Measurements from ENCODE around the gene WBP1. TPM values are rescaled to one million over a fixed set of nuclear protein-coding genes. Genes with fewer than 3 reads are reported as not detected.
"Not testable (repeated sequence)": the region's sequence is repeated elsewhere in the genome, so short reads cannot be mapped to it uniquely, and the experiment has no call there.

WBP1 gene
- total RNA-seq, 1 experiment from 2014 or later: 66.0 TPM

- CTCF ChIA-PET: interaction anchor here (1.0 to 4.6 kb wide), 18 partner anchors 10 to 148 kb away, joined by 3 to 43 read pairs (median 8); partner anchors contain the start of genes AUP1, DQX1, HTRA2 and INO80B
- Mint-ChIP-seq H3K4me3 (peak overlapping the region; percentile 100), H3K27ac (peak overlapping the region; percentile 100), H3K36me3 (peaks cover 22% of the 10 kb centered on the region), H3K4me1 (peaks cover 10% of the 10 kb centered on the region)
- H3K27me3 Mint-ChIP-seq (ENCODE audit: low read depth); H3K9me3 Mint-ChIP-seq; ATAC-seq; DNase-seq (ENCODE audit: low spot score): not testable (repeated sequence)
- POLR2A ChIA-PET: interaction anchor here (0.7 to 2.2 kb wide), 5 partner anchors 10 to 43 kb away, joined by 3 to 13 read pairs (median 4); partner anchors contain the start of gene WBP1
- peak; percentile 77; the same call in 1 of the 2 replicates for TF ChIP-seq ZNF121 (CRISPR knock-in tag; IDR thresholded peaks at IDR 0.05)
- TF ChIP-seq GTF2I (CRISPR knock-in tag; conservative IDR thresholded peaks at IDR 0.05): peak; percentile 81; the same call in 1 of the 2 replicates
Observed at GRCh38 chr2:74483675-74484164, 25.5 kb downstream of the WBP1 start.

GRCh38 chr2:74486141-74486540 lies 27.9 kb downstream of the WBP1 start:
- POLR2A ChIA-PET: no interaction called here
- Mint-ChIP-seq H3K27ac (no peak overlapping the region), H3K27me3 (ENCODE audit: low read depth) (no peaks in the 10 kb centered on the region), H3K4me3 (no peak overlapping the region), H3K4me1 (peaks cover 6% of the 10 kb centered on the region), H3K9me3 (no peaks in the 10 kb centered on the region), H3K36me3 (peaks cover 24% of the 10 kb centered on the region)
- CTCF ChIA-PET: no interaction called here
- DNase-seq (ENCODE audit: low spot score): no peak
- no peak for ATAC-seq
- TF ChIP-seq RELA (CRISPR knock-in tag; IDR thresholded peaks at IDR 0.05; ENCODE audit: borderline replicate concordance) (no peak), GABPB1 (CRISPR knock-in tag; IDR thresholded peaks at IDR 0.05) (no peak), CREM (CRISPR knock-in tag; IDR thresholded peaks at IDR 0.05) (no peak), MYBL2 (CRISPR knock-in tag; IDR thresholded peaks at IDR 0.05) (no peak), ZNF532 (CRISPR knock-in tag; IDR thresholded peaks at IDR 0.05; ENCODE audit: borderline replicate concordance) (no peak), SOX15 (CRISPR knock-in tag; IDR thresholded peaks at IDR 0.05) (no peak), CREB1 (CRISPR knock-in tag; IDR thresholded peaks at IDR 0.05) (no peak), E2F5 (CRISPR knock-in tag; IDR thresholded peaks at IDR 0.05) (no peak), MLX (CRISPR knock-in tag; IDR thresholded peaks at IDR 0.05) (no peak), ATF2 (CRISPR knock-in tag; IDR thresholded peaks at IDR 0.05; ENCODE audit: borderline replicate concordance, low read depth) (no peak), PREB (CRISPR knock-in tag; IDR thresholded peaks at IDR 0.05; ENCODE audit: borderline replicate concordance) (no peak), ETV6 (CRISPR knock-in tag; IDR thresholded peaks at IDR 0.05) (no peak), ZNF263 (CRISPR knock-in tag; IDR thresholded peaks at IDR 0.05; ENCODE audit: low read depth) (no peak), ZBTB21 (CRISPR knock-in tag; IDR thresholded peaks at IDR 0.05; ENCODE audit: borderline replicate concordance) (no peak), SP1 (CRISPR knock-in tag; conservative IDR thresholded peaks at IDR 0.05) (no peak), ZNF671 (CRISPR knock-in tag; IDR thresholded peaks at IDR 0.05) (no peak)
